Endothelial cell of umbilical vein (primary cell): ENCODE data around the gene DHX40. TPM values are rescaled to one million over a fixed set of nuclear protein-coding genes. Genes with fewer than 3 reads are reported as not detected.

Source experiments
- BruUV-seq: library from RNA; stranded (reverse); fragments of 400-500 nt; replicated peaks from 2 replicates; lab custom pipeline; 2021; lab: Mats Ljungman, UMichigan
- CTCF ChIA-PET: fragments of 300-600, 350-600 bp; sonication (Branson Sonifier 250); formaldehyde crosslinking; loops from one replicate; lab custom pipeline; 2021; ENCODE audit warnings: antibody characterized with exemption, inconsistent platforms; lab: Charles Lee
- POLR2A ChIA-PET: fragments of 300-600, 350-600 bp; sonication (Branson Sonifier 250); formaldehyde crosslinking; loops from one replicate; lab custom pipeline; 2021; ENCODE audit warnings: antibody characterized with exemption, inconsistent platforms; lab: Charles Lee
- DNase-seq: peaks from one replicate; pipeline ENCODE4 v3.0.0-alpha.2; 2011; ENCODE audit warnings: low read depth, low spot score
- FAIRE-seq: peaks from 2 replicates; lab custom pipeline; 2011; peaks lifted over from hg19 to GRCh38; lab: Jason Lieb, UNC
- H2AFZ ChIP-seq: 2 replicates; pipeline ENCODE4 v1.6.0; 2012; ENCODE audit warnings: low read depth, low read length, control low read depth, inconsistent platforms
- H3K27ac ChIP-seq: 2 replicates; pipeline ENCODE4 v1.5.1; 2011; ENCODE audit warnings: low read depth, mild to moderate bottlenecking, control low read depth, low read length, moderate library complexity; ENCODE audit not compliant: insufficient read depth
- H3K27me3 ChIP-seq, 2 experiments: 2 replicates each; pipeline versions ENCODE4 v1.6.0 to v1.6.1; 2011; ENCODE audit warnings: low read length in 2 of 2, mixed read lengths in 1 of 2; ENCODE audit not compliant: control insufficient read depth in 2 of 2, insufficient read depth in 2 of 2
- H3K36me3 ChIP-seq, 2 experiments: 2 replicates in 1 of 2; 3 replicates in 1 of 2; pipeline ENCODE4 v1.5.1; 2011; ENCODE audit warnings: low read length in 2 of 2, mild to moderate bottlenecking in 1 of 2, moderate library complexity in 1 of 2; ENCODE audit not compliant: control insufficient read depth in 2 of 2, insufficient read depth in 2 of 2; ENCODE audit errors: extremely low read depth in 1 of 2
- H3K4me1 ChIP-seq: 3 replicates; pipeline ENCODE4 v1.5.1; 2011; ENCODE audit warnings: mild to moderate bottlenecking, low read length; ENCODE audit not compliant: control insufficient read depth, insufficient read depth; ENCODE audit errors: extremely low read depth
- H3K4me2 ChIP-seq: 2 replicates; pipeline ENCODE4 v1.6.1; 2011; ENCODE audit warnings: low read length, control low read depth, mixed read lengths; ENCODE audit not compliant: insufficient read depth
- H3K4me3 ChIP-seq, 3 experiments: fragments of 200-600 bp in 1 of 3; sonication (generic), shearing (Covaris generic) in 1 of 3; replicated peaks in 1 of 3; 2 replicates each; pipeline ENCODE4 v1.5.1; 2011 to 2016; ENCODE audit warnings: control low read depth in 3 of 3, low read length in 3 of 3, mild to moderate bottlenecking in 2 of 3, inconsistent platforms in 1 of 3, low read depth in 1 of 3, moderate library complexity in 1 of 3; ENCODE audit not compliant: insufficient read depth in 1 of 3
- H3K79me2 ChIP-seq: 2 replicates; pipeline ENCODE4 v1.6.0; 2012; ENCODE audit warnings: low read length, inconsistent platforms; ENCODE audit not compliant: control insufficient read depth, insufficient read depth
- H3K9ac ChIP-seq: replicated peaks from 2 replicates; pipeline ENCODE3; 2011; ENCODE audit warnings: low read length, control low read depth; ENCODE audit not compliant: insufficient read depth; ENCODE audit errors: extremely low read depth
- H3K9me1 ChIP-seq: replicated peaks from 3 replicates; pipeline ENCODE4 v1.6.0; 2011; ENCODE audit warnings: mild to moderate bottlenecking, low read length; ENCODE audit not compliant: control insufficient read depth, insufficient read depth; ENCODE audit errors: extremely low read depth
- H3K9me3 ChIP-seq: replicated peaks from 2 replicates; pipeline ENCODE4 v1.5.1; 2012; ENCODE audit warnings: low read length, inconsistent platforms; ENCODE audit not compliant: control insufficient read depth, insufficient read depth
- H4K20me1 ChIP-seq: replicated peaks from 2 replicates; pipeline ENCODE3; 2011; ENCODE audit warnings: mild to moderate bottlenecking, low read length; ENCODE audit not compliant: control insufficient read depth, insufficient read depth; ENCODE audit errors: extremely low read depth
- CTCF ChIP-seq, 2 donors: IDR thresholded peaks; 1 replicate in 1 of 2; 2 replicates in 1 of 2; pipeline ENCODE4 v1.5.1; 2011; ENCODE audit warnings: low read length in 2 of 2, mild to moderate bottlenecking in 2 of 2, moderate library complexity in 2 of 2, control low read depth in 1 of 2, inconsistent platforms in 1 of 2, low read depth in 1 of 2; ENCODE audit not compliant: insufficient read depth in 1 of 2; ENCODE audit errors: extremely low read depth in 1 of 2
- EZH2 ChIP-seq: IDR thresholded peaks from 2 replicates; pipeline ENCODE4 v1.6.1; 2012; ENCODE audit warnings: borderline replicate concordance, low read depth, mild to moderate bottlenecking, moderate library complexity, low read length, inconsistent platforms; ENCODE audit not compliant: severe bottlenecking
- FOS ChIP-seq: IDR thresholded peaks from 2 replicates; pipeline ENCODE4 v1.6.1; 2011; ENCODE audit warnings: mild to moderate bottlenecking, low read length, moderate library complexity, borderline replicate concordance; ENCODE audit not compliant: insufficient read depth
- GATA2 ChIP-seq: IDR thresholded peaks from 2 replicates; pipeline ENCODE4 v1.7.0; 2011; ENCODE audit warnings: low read depth, mild to moderate bottlenecking, moderate library complexity, mixed read lengths, low read length; ENCODE audit not compliant: insufficient read length, insufficient read depth
- JUN ChIP-seq: IDR thresholded peaks from 2 replicates; pipeline ENCODE4 v1.6.1; 2011; ENCODE audit warnings: borderline replicate concordance, low read depth; ENCODE audit not compliant: insufficient read length, insufficient read depth
- MAX ChIP-seq: IDR thresholded peaks from 2 replicates; pipeline ENCODE4 v1.6.1; 2011; ENCODE audit not compliant: insufficient read depth, insufficient read length
- MYC ChIP-seq: IDR thresholded peaks from one replicate; pipeline ENCODE4 v1.6.1; 2011; ENCODE audit warnings: mild to moderate bottlenecking, low read depth, low read length
- POLR2A ChIP-seq: IDR thresholded peaks from 2 replicates; pipeline ENCODE4 v1.6.1; 2012; ENCODE audit warnings: low read depth, mild to moderate bottlenecking, control low read depth, low read length
- POLR2AphosphoS5 ChIP-seq: IDR thresholded peaks from 2 replicates; pipeline ENCODE4 v1.6.1; 2012; ENCODE audit warnings: low read depth, mild to moderate bottlenecking, control low read depth, low read length, moderate library complexity; ENCODE audit not compliant: insufficient read depth
- dilution Hi-C: fragments of 300-500 bp; cut with MboI; formaldehyde crosslinking; loops from one replicate; pipeline ENCODE4 v1.15.0; 2019; ENCODE audit warnings: low sequenced_read_pairs; ENCODE audit not compliant: extremely low pct_ligation_motif_present
- intact Hi-C: fragments of 100-400 bp; cut with micrococcal nuclease; formaldehyde crosslinking; loops from one replicate; pipeline ENCODE4 v1.10.0; 2022
- polyA plus RNA-seq, 4 experiments: library from polyadenylated mRNA; depleted of rRNA in 3 of 4; stranded (reverse) in 3 of 4; unstranded in 1 of 4; fragments of >200 nt; gene quantifications; 2 replicates each; pipeline versions ENCODE4 v1.2.1 to v1.2.3, GENCODE V29; 2011 to 2012; ENCODE audit warnings: missing spikeins in 1 of 4
- total RNA-seq: library from RNA; stranded (reverse); gene quantifications from 2 replicates; pipeline ENCODE4 v1.2.3, GENCODE V29; 2021

DHX40 gene
- total and polyA plus RNA-seq, 2 donors (not counting 3 experiments of a cell fraction or from before 2014, with no cell fraction given) = 14.0 to 29.7 TPM

- Histone ChIP-seq H3K9ac (peak overlapping the region; percentile 98), H3K79me2 (peaks cover 60% of the 10 kb centered on the region), H3K4me1 (peaks cover 42% of the 10 kb centered on the region), H3K27ac (peak overlapping the region; percentile 91), H2AFZ (peak overlapping the region; percentile 9), H3K27me3 (no peaks in the 10 kb centered on the region), H3K9me3 (no peaks in the 10 kb centered on the region), H3K4me2 (peak overlapping the region; percentile 60), H4K20me1 (peaks cover 14% of the 10 kb centered on the region), H3K4me3 (peak overlapping the region; percentile 81 to 94 (median 93)), H3K9me1 (no peaks in the 10 kb centered on the region), H3K36me3 (peaks cover 0 to 2% of the 10 kb centered on the region in 2 experiments)
- ChIA-PET CTCF (interaction anchor here (1.1 to 2.0 kb wide), 2 partner anchors 55 to 239 kb away, joined by 3 to 7 read pairs; partner anchors contain the start of gene DHX40), POLR2A (interaction anchor here (1.1 to 1.6 kb wide), 5 partner anchors 49 to 210 kb away, joined by 3 to 8 read pairs (median 4); partner anchors contain the start of genes PTRH2 and VMP1)
- intact Hi-C loops (loop anchor here (2.0 kb wide), 1 partner anchor 15 kb away; no protein-coding TSS in a partner anchor), dilution Hi-C loops (no loop called here)
- FAIRE-seq = no peak
- no TSS peak for BruUV-seq
- DNase-seq = no peak
- TF ChIP-seq MYC (no peak), JUN (no peak), FOS (no peak), MAX (no peak), POLR2A (no peak), CTCF (IDR thresholded peaks at IDR 0.05; ENCODE audit: extremely low read depth in 1 of 2, insufficient read depth in 1 of 2, low read depth in 1 of 2, low read length in 2 of 2) (no peak), POLR2AphosphoS5 (no peak), EZH2 (no peak), GATA2 (no peak)
These were observed 54.6 kb downstream of the DHX40 start for GRCh38 chr17:59620064-59620359.
